CD14-positive monocyte (primary cell): ENCODE measurements around the gene BMPR1B. TPM values are rescaled to one million over a fixed set of nuclear protein-coding genes. Genes with fewer than 3 reads are reported as not detected.

ENCODE experiments used
- DNase-seq, 3 donors: peaks; one replicate each; pipeline ENCODE4 v3.0.0-alpha.2; 2011 to 2022
- H2AFZ ChIP-seq: 2 replicates; pipeline ENCODE4 v1.6.0; 2012; ENCODE audit warnings: mild to moderate bottlenecking, low read depth, low read length, inconsistent platforms; ENCODE audit not compliant: insufficient read depth, poor library complexity, severe bottlenecking
- H3K27ac ChIP-seq, 2 donors: 1 replicate in 1 of 2; 2 replicates in 1 of 2; pipeline ENCODE4 v1.5.1; 2012 to 2013; ENCODE audit warnings: low read length in 2 of 2, control low read depth in 1 of 2, inconsistent platforms in 1 of 2, low read depth in 1 of 2, mild to moderate bottlenecking in 1 of 2
- H3K27me3 ChIP-seq, 2 donors: one replicate each; pipeline versions ENCODE4 v1.6.0 to v1.6.1; 2011 to 2013; ENCODE audit warnings: low read length in 2 of 2; ENCODE audit not compliant: control insufficient read depth in 2 of 2, insufficient read depth in 2 of 2
- H3K36me3 ChIP-seq, 2 donors: replicated peaks in 1 of 2; 1 replicate in 1 of 2; 2 replicates in 1 of 2; pipeline versions ENCODE4 v1.5.1 to v1.6.1; 2012 to 2013; ENCODE audit warnings: low read length in 2 of 2, control low read depth in 1 of 2, inconsistent platforms in 1 of 2, mild to moderate bottlenecking in 1 of 2; ENCODE audit not compliant: insufficient read depth in 2 of 2, control insufficient read depth in 1 of 2
- H3K4me1 ChIP-seq, 2 donors: 1 replicate in 1 of 2; 2 replicates in 1 of 2; pipeline versions ENCODE4 v1.5.1 to v1.6.1; 2012 to 2013; ENCODE audit warnings: low read length in 2 of 2, control low read depth in 1 of 2, inconsistent platforms in 1 of 2, mild to moderate bottlenecking in 1 of 2, moderate library complexity in 1 of 2; ENCODE audit not compliant: insufficient read depth in 2 of 2, control insufficient read depth in 1 of 2
- H3K4me2 ChIP-seq: replicated peaks from 2 replicates; pipeline ENCODE3; 2012; ENCODE audit warnings: low read length, moderate library complexity, mild to moderate bottlenecking; ENCODE audit not compliant: poor library complexity, severe bottlenecking; ENCODE audit errors: extremely low read depth
- H3K4me3 ChIP-seq, 3 experiments: fragments of 200-600 bp in 1 of 3; sonication (generic) in 1 of 3; replicated peaks in 1 of 3; 1 replicate in 2 of 3; 2 replicates in 1 of 3; pipeline ENCODE4 v1.5.1; 2011 to 2013; ENCODE audit warnings: low read length in 3 of 3, mild to moderate bottlenecking in 3 of 3, control low read depth in 2 of 3, low read depth in 2 of 3, inconsistent platforms in 1 of 3, moderate library complexity in 1 of 3
- H3K79me2 ChIP-seq: 2 replicates; pipeline ENCODE4 v1.6.0; 2012; ENCODE audit warnings: mild to moderate bottlenecking, control low read depth, inconsistent platforms, low read length, moderate library complexity; ENCODE audit not compliant: insufficient read depth
- H3K9ac ChIP-seq: 2 replicates; pipeline ENCODE4 v1.6.0; 2017; ENCODE audit warnings: low read length, mild to moderate bottlenecking; ENCODE audit not compliant: insufficient read depth, poor library complexity, severe bottlenecking
- H3K9me3 ChIP-seq, 2 donors: replicated peaks in 1 of 2; 1 replicate in 1 of 2; 2 replicates in 1 of 2; pipeline versions ENCODE4 v1.5.1 to v1.6.1; 2012 to 2013; ENCODE audit warnings: low read length in 2 of 2, control low read depth in 1 of 2; ENCODE audit not compliant: control insufficient read depth in 1 of 2, insufficient read depth in 1 of 2
- H4K20me1 ChIP-seq: 2 replicates; pipeline ENCODE4 v1.6.0; 2012; ENCODE audit warnings: mild to moderate bottlenecking, low read length, control low read depth, moderate library complexity; ENCODE audit not compliant: insufficient read depth
- H3K27ac Mint-ChIP-seq, 7 donors: one replicate each; pipeline ENCODE4 v1.8.0; 2020; ENCODE audit warnings: mild to moderate bottlenecking in 7 of 7, mixed read lengths in 7 of 7, moderate library complexity in 6 of 7, inconsistent platforms in 2 of 7
- H3K27me3 Mint-ChIP-seq, 3 donors: one replicate each; pipeline ENCODE4 v1.8.0; 2021 to 2022; ENCODE audit warnings: low read depth in 3 of 3, mild to moderate bottlenecking in 3 of 3, mixed read lengths in 3 of 3, moderate library complexity in 3 of 3, inconsistent platforms in 1 of 3
- H3K36me3 Mint-ChIP-seq, 2 donors: one replicate each; pipeline ENCODE4 v1.8.0; 2020; ENCODE audit warnings: mixed read lengths in 2 of 2, inconsistent platforms in 1 of 2, mild to moderate bottlenecking in 1 of 2
- H3K4me1 Mint-ChIP-seq: one replicate; pipeline ENCODE4 v1.8.0; 2020; ENCODE audit warnings: mild to moderate bottlenecking, mixed read lengths
- H3K4me3 Mint-ChIP-seq, 2 donors: one replicate each; pipeline ENCODE4 v1.8.0; 2020; ENCODE audit warnings: mild to moderate bottlenecking in 2 of 2, mixed read lengths in 2 of 2, moderate library complexity in 1 of 2
- H3K9me3 Mint-ChIP-seq, 7 donors: one replicate each; pipeline ENCODE4 v1.8.0; 2020 to 2022; ENCODE audit warnings: mixed read lengths in 7 of 7, mild to moderate bottlenecking in 6 of 7, moderate library complexity in 6 of 7, inconsistent platforms in 2 of 7
- WGBS: methylation state at CpG from one replicate; pipeline ENCODE4 v1.1.5; 2013; ENCODE audit warnings: missing lambda C conversion rate; ENCODE audit not compliant: insufficient coverage; 5-methylcytosine and 5-hydroxymethylcytosine counted together
- intact Hi-C, 2 donors: fragments of 100-400 bp; cut with micrococcal nuclease; formaldehyde crosslinking; loops; one replicate each; pipeline versions ENCODE4 v1.15.0 to v1.15.1; 2023
- polyA plus RNA-seq, 3 donors: library from polyadenylated mRNA; depleted of rRNA in 1 of 3; unstranded in 2 of 3; stranded (reverse) in 1 of 3; fragments of 300-500 nt in 2 of 3; fragments of >200 nt in 1 of 3; fragmentation: Illumina TruSeq in 2 of 3; gene quantifications; 1 replicate in 2 of 3; 2 replicates in 1 of 3; pipeline ENCODE4 v1.2.3, GENCODE V29; 2012 to 2021
- TF ChIP-seq, protein P1 (sequence below): fragments of 200-600 bp; IDR thresholded peaks from one replicate; pipeline ENCODE4 v1.8.0; 2022; ENCODE audit warnings: antibody characterized with exemption, mild to moderate bottlenecking

Gene BMPR1B
- polyA plus RNA-seq, 3 donors: not detected

DNA sequence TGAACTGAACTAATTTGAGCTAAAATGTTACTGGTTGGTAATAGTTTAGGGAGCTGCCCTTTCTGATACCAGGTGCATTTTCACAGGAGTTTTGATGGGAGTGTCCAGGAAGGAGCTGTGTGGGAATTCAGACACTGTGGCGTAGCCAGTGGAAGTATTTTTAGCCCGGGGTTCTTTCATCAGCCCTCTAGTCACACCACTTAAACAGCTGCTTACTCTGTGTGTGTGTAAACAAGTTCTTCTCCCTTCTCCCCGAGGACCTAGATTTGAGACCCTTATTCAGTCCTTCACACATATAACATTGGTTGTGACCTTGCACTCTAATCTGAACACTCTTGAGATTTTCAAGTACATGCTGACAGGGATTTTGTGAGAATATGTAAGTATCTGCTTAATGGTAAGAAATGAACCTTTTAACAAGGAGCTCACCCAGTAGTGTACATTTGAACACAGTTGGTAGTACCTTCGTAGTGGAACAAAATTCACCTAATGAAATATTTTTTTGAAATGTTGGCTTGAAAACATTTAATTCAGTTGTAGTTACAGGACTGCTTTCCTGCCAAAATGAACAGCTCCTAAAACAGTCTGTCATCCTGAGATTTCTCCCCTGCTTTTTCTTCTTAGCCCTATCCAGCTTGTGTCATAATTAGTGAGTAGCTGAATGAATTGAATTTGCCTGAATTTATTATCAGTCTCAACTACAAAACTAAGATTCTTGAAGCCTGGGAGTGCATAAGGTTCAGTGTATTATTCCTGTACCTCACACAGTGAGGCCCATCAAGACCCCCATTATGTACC is 61.8 kb downstream of the BMPR1B start:
- H3K9me3 Mint-ChIP-seq: peaks cover 0 to 2% (median 0%) of the 10 kb centered on the region in 7 donors
- no peak overlapping the region for H2AFZ ChIP-seq
- H3K4me1 Mint-ChIP-seq: no peaks in the 10 kb centered on the region

GRCh38 chr4:94826206-94826605 is 68.5 kb downstream of the BMPR1B start:
- no peak overlapping the region for H3K27ac ChIP-seq
- WGBS: 50% methylated on average over 3 of the region's 5 CpGs
- H3K9me3 Mint-ChIP-seq: peaks cover 0 to 2% (median 0%) of the 10 kb centered on the region in 7 donors
- H3K4me3 Mint-ChIP-seq: no peak overlapping the region
- intact Hi-C loops: no loop called here
- H2AFZ ChIP-seq: no peak overlapping the region
- H3K4me2 ChIP-seq: no peak overlapping the region
- no peaks in the 10 kb centered on the region for H3K4me1 Mint-ChIP-seq
- H4K20me1 ChIP-seq: no peaks in the 10 kb centered on the region
- no peaks in the 10 kb centered on the region for H3K4me1 ChIP-seq
- no peak for DNase-seq
- H3K36me3 ChIP-seq: no peaks in the 10 kb centered on the region
- H3K27ac Mint-ChIP-seq: no peak overlapping the region
- no peak overlapping the region for H3K4me3 ChIP-seq
- H3K36me3 Mint-ChIP-seq: no peaks in the 10 kb centered on the region
- H3K27me3 Mint-ChIP-seq: peaks cover 0 to 1% (median 0%) of the 10 kb centered on the region in 3 donors
- H3K9ac ChIP-seq: no peak overlapping the region
- H3K79me2 ChIP-seq: no peaks in the 10 kb centered on the region
- no peaks in the 10 kb centered on the region for H3K27me3 ChIP-seq
- H3K9me3 ChIP-seq: no peaks in the 10 kb centered on the region
- TF ChIP-seq, protein P1, sequence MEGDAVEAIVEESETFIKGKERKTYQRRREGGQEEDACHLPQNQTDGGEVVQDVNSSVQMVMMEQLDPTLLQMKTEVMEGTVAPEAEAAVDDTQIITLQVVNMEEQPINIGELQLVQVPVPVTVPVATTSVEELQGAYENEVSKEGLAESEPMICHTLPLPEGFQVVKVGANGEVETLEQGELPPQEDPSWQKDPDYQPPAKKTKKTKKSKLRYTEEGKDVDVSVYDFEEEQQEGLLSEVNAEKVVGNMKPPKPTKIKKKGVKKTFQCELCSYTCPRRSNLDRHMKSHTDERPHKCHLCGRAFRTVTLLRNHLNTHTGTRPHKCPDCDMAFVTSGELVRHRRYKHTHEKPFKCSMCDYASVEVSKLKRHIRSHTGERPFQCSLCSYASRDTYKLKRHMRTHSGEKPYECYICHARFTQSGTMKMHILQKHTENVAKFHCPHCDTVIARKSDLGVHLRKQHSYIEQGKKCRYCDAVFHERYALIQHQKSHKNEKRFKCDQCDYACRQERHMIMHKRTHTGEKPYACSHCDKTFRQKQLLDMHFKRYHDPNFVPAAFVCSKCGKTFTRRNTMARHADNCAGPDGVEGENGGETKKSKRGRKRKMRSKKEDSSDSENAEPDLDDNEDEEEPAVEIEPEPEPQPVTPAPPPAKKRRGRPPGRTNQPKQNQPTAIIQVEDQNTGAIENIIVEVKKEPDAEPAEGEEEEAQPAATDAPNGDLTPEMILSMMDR: no peak

More for the DNA sequence above, 61.8 kb downstream of the BMPR1B start:
- no peak for DNase-seq
- H3K27ac Mint-ChIP-seq: no peak overlapping the region
- Histone ChIP-seq H3K79me2 (no peaks in the 10 kb centered on the region), H3K9ac (no peak overlapping the region), H4K20me1 (no peaks in the 10 kb centered on the region), H3K27ac (no peak overlapping the region), H3K9me3 (no peaks in the 10 kb centered on the region), H3K4me1 (no peaks in the 10 kb centered on the region), H3K36me3 (no peaks in the 10 kb centered on the region), H3K4me2 (no peak overlapping the region), H3K27me3 (no peaks in the 10 kb centered on the region), H3K4me3 (no peak overlapping the region)
- intact Hi-C loops: no loop called here
- TF ChIP-seq, protein P1: no peak
- no CpG with 5 or more reads among the region's 4 CpGs for WGBS
- no peak overlapping the region for H3K4me3 Mint-ChIP-seq
- H3K36me3 Mint-ChIP-seq: no peaks in the 10 kb centered on the region
- no peaks in the 10 kb centered on the region for H3K27me3 Mint-ChIP-seq
